Testis (tissue), 3 donors: Measurements from ENCODE around the gene PLXDC2. TPM values are rescaled to one million over a fixed set of nuclear protein-coding genes. Genes with fewer than 3 reads are reported as not detected.

Experiments
- DNase-seq: peaks from one replicate; pipeline ENCODE4 v3.0.0-alpha.2; 2019
- H3K27ac ChIP-seq, 2 donors: fragments of 200-600 bp; sonication (generic); one replicate each; pipeline ENCODE4 v1.5.1; 2019
- H3K27me3 ChIP-seq: fragments of 200-600 bp; sonication (generic); one replicate; pipeline ENCODE4 v1.5.1; 2019
- H3K36me3 ChIP-seq: fragments of 200-600 bp; sonication (generic); one replicate; pipeline ENCODE4 v1.5.1; 2017; ENCODE audit warnings: low read depth; ENCODE audit errors: missing control alignments
- H3K4me1 ChIP-seq: fragments of 200-600 bp; sonication (generic); one replicate; pipeline ENCODE4 v1.5.1; 2019
- H3K4me3 ChIP-seq, 2 donors: fragments of 200-600 bp; sonication (generic); one replicate each; pipeline ENCODE4 v1.5.1; 2017 to 2019
- H3K9me3 ChIP-seq: fragments of 200-600 bp; sonication (generic); one replicate; pipeline ENCODE4 v1.5.1; 2017
- POLR2A ChIP-seq: fragments of 450-650 bp; IDR thresholded peaks from one replicate; pipeline ENCODE4 v1.6.1; 2017; ENCODE audit warnings: antibody characterized with exemption, mild to moderate bottlenecking, moderate library complexity
- WGBS, 2 donors: methylation state at CpG; one replicate each; pipeline ENCODE4 v1.1.5; 2018; 5-methylcytosine and 5-hydroxymethylcytosine counted together
- intact Hi-C: fragments of 100-400 bp; cut with DNase I; formaldehyde crosslinking; loops from one replicate; pipeline ENCODE4 v1.15.1; 2023; ENCODE audit warnings: low total_unique reads
- polyA plus RNA-seq: library from polyadenylated mRNA; stranded (reverse); fragments of 350-450 nt; fragmentation: Illumina TruSeq; extraction: RNeasy Lipid Tissue Mini Kit (QIAGEN cat#74804); gene quantifications from one replicate; pipeline ENCODE4 v1.2.3, GENCODE V29; 2014; ENCODE audit warnings: low read depth, low replicate concordance; ENCODE audit not compliant: insufficient read depth
- total RNA-seq, 2 donors: library from RNA; depleted of rRNA; stranded (reverse); fragments of >200 nt; gene quantifications; one replicate each; pipeline ENCODE4 v1.2.3, GENCODE V29; 2016
- TF ChIP-seq, protein P1 (sequence below), 3 experiments: fragments of 450-650 bp in 2 of 3; fragments of 200-600 bp in 1 of 3; sonication (generic) in 1 of 3; IDR thresholded peaks; one replicate each; pipeline ENCODE4 v1.5.1; 2016 to 2019; ENCODE audit warnings: antibody characterized with exemption in 3 of 3, mild to moderate bottlenecking in 2 of 3, moderate library complexity in 1 of 3

PLXDC2 gene
- total and polyA plus RNA-seq, 3 donors from 2014 or later, result 27.5 to 81.7 (median 53.6) TPM

DNA sequence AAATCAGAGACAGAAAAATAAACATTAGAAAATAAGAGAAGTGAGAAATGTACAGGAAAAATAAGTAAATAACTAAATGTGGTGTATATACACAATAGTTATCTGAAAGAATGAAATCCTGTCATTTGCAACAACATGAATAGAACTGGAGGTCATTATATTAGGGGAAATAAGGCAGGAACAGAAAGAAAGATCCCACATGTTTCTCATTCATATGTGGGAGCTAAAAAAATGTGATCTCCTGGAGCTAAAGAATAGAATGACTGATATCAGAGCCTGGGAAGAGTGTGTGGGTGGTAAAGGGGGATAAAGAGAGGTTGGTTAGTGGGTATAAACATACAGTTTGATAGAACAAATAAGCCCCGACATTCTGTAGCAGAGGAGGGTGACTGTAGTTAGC, 27.3 kb downstream of the PLXDC2 start:
- H3K4me1 ChIP-seq, result no peaks in the 10 kb centered on the region
- 55 to 56% methylated on average over 1 of the region's 1 CpG for WGBS, 2 donors
- no peak overlapping the region for H3K4me3 ChIP-seq
- intact Hi-C loops, result no loop called here
- no peak overlapping the region for H3K27ac ChIP-seq
- TF ChIP-seq, protein P1, sequence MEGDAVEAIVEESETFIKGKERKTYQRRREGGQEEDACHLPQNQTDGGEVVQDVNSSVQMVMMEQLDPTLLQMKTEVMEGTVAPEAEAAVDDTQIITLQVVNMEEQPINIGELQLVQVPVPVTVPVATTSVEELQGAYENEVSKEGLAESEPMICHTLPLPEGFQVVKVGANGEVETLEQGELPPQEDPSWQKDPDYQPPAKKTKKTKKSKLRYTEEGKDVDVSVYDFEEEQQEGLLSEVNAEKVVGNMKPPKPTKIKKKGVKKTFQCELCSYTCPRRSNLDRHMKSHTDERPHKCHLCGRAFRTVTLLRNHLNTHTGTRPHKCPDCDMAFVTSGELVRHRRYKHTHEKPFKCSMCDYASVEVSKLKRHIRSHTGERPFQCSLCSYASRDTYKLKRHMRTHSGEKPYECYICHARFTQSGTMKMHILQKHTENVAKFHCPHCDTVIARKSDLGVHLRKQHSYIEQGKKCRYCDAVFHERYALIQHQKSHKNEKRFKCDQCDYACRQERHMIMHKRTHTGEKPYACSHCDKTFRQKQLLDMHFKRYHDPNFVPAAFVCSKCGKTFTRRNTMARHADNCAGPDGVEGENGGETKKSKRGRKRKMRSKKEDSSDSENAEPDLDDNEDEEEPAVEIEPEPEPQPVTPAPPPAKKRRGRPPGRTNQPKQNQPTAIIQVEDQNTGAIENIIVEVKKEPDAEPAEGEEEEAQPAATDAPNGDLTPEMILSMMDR (IDR thresholded peaks at IDR 0.05), result no peak
- no peak for TF ChIP-seq POLR2A
- H3K36me3 ChIP-seq, result no peaks in the 10 kb centered on the region
- DNase-seq, result no peak
- H3K9me3 ChIP-seq, result no peaks in the 10 kb centered on the region
- H3K27me3 ChIP-seq, result no peaks in the 10 kb centered on the region

GRCh38 chr10:19845503-19846368, 29.5 kb downstream of the PLXDC2 start:
- H3K9me3 ChIP-seq, result no peaks in the 10 kb centered on the region
- no peak for DNase-seq
- H3K36me3 ChIP-seq, result no peaks in the 10 kb centered on the region
- no peaks in the 10 kb centered on the region for H3K4me1 ChIP-seq
- 82 to 85% methylated on average over 1 of the region's 1 CpG for WGBS, 2 donors
- no peak overlapping the region for H3K27ac ChIP-seq
- H3K4me3 ChIP-seq, result no peak overlapping the region
- intact Hi-C loops, result no loop called here
- no peaks in the 10 kb centered on the region for H3K27me3 ChIP-seq
- no peak for TF ChIP-seq POLR2A
- TF ChIP-seq, protein P1 (IDR thresholded peaks at IDR 0.05), result no peak

DNA sequence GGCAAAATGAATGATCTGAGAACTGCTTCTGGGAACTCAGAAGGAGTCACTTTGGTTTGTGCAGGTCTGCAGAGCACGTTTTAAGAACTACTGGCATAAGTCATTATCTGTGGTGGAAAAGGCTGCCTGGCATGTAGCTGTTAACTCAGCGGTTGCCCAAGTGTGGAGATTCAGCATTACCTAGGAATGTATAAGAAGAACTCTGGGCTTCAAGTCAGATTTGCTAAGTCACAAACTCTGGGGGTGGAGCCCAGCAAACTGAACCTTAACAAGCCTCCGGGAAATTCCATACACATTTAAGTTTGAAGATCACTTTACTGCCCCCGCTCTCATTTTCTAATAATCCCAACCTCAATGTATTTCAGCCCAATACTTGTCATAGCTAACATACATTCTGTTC, 31.1 kb downstream of the PLXDC2 start:
- Histone ChIP-seq H3K36me3 (no peaks in the 10 kb centered on the region), H3K27me3 (no peaks in the 10 kb centered on the region), H3K27ac (no peak overlapping the region), H3K9me3 (no peaks in the 10 kb centered on the region), H3K4me1 (no peaks in the 10 kb centered on the region), H3K4me3 (no peak overlapping the region)
- intact Hi-C loops, result no loop called here
- no peak for DNase-seq
- 81 to 89% methylated on average over 3 to 4 of the region's 4 CpGs for WGBS, 2 donors
- TF ChIP-seq POLR2A, result no peak
- TF ChIP-seq, protein P1 (IDR thresholded peaks at IDR 0.05), result no peak

- no peak overlapping the region for H3K27ac ChIP-seq
- H3K9me3 ChIP-seq, result no peaks in the 10 kb centered on the region
- 89% methylated on average over 7 of the region's 7 CpGs for WGBS, 2 donors
- no peaks in the 10 kb centered on the region for H3K36me3 ChIP-seq
- no peak for DNase-seq
- TF ChIP-seq, protein P1 (IDR thresholded peaks at IDR 0.05), result no peak
- TF ChIP-seq POLR2A, result no peak
- no peak overlapping the region for H3K4me3 ChIP-seq
- H3K4me1 ChIP-seq, result no peaks in the 10 kb centered on the region
- intact Hi-C loops, result no loop called here
- H3K27me3 ChIP-seq, result no peaks in the 10 kb centered on the region
Measured at GRCh38 chr10:19848226-19848985, 32.2 kb downstream of the PLXDC2 start.
